ENCODE data around the gene KRTAP27-1. TPM values are rescaled to one million over a fixed set of nuclear protein-coding genes. Genes with fewer than 3 reads are reported as not detected.

Gene KRTAP27-1
- total RNA-seq, 1 experiment from 2014 or later, result not detected

- Histone ChIP-seq H3K36me3 (ENCODE audit: control insufficient read depth in 1 of 2, insufficient read depth in 2 of 2, low read length in 2 of 2) (no peaks in the 10 kb centered on the region), H4K20me1 (ENCODE audit: insufficient read depth) (no peaks in the 10 kb centered on the region), H3K27ac (ENCODE audit: low read depth, low read length) (no peak overlapping the region), H3K9me3 (ENCODE audit: control insufficient read depth in 1 of 2, insufficient read depth in 1 of 2, low read depth in 1 of 2, low read length in 2 of 2) (peaks cover 7 to 16% of the 10 kb centered on the region in 2 experiments; a peak in 3 of 4 replicates), H3K27me3 (ENCODE audit: insufficient read depth, low read length) (no peaks in the 10 kb centered on the region), H3K4me3 (replicated peaks in 1 of 2; ENCODE audit: low read depth in 1 of 2, low read length in 2 of 2) (no peak overlapping the region), H3K4me2 (ENCODE audit: low read length) (no peak overlapping the region), H2AFZ (ENCODE audit: low read depth, low read length, poor library complexity, severe bottlenecking) (no peak overlapping the region), H3K9me2 (ENCODE audit: insufficient read depth) (no peaks in the 10 kb centered on the region), H3K9ac (ENCODE audit: low read length) (no peak overlapping the region), H3K4me1 (ENCODE audit: control insufficient read depth in 1 of 2, insufficient read depth in 2 of 2, low read length in 2 of 2) (no peaks in the 10 kb centered on the region), H3K79me2 (ENCODE audit: insufficient read depth, low read length) (no peaks in the 10 kb centered on the region)
- intact Hi-C loops (cut with micrococcal nuclease), result no loop called here
- DNase-seq (ENCODE audit: low read depth, low spot score) (no peak), ATAC-seq (no peak)
- BruUV-seq (replicated peaks), result no TSS peak
- TF ChIP-seq SRF (IDR thresholded peaks at IDR 0.05; ENCODE audit: low read depth) (no peak), ZNF274 (IDR thresholded peaks at IDR 0.05; ENCODE audit: low read depth, low read length) (no peak), RAD21 (IDR thresholded peaks at IDR 0.05; ENCODE audit: low read depth) (no peak), POLR2AphosphoS5 (IDR thresholded peaks at IDR 0.05; ENCODE audit: low read depth, low read length) (no peak), TCF7L2 (IDR thresholded peaks at IDR 0.05; ENCODE audit: borderline replicate concordance, extremely low read depth, insufficient read depth, insufficient read length) (no peak), EZH2phosphoT487 (IDR thresholded peaks at IDR 0.05; ENCODE audit: borderline replicate concordance) (no peak), ATF3 (IDR thresholded peaks at IDR 0.05) (no peak), MAX (IDR thresholded peaks at IDR 0.05) (no peak), EZH2 (IDR thresholded peaks at IDR 0.05) (no peak), YY1 (IDR thresholded peaks at IDR 0.05; ENCODE audit: extremely low read depth, insufficient replicate concordance, low read depth, low read length) (no peak), FOSL1 (IDR thresholded peaks at IDR 0.05; ENCODE audit: low read depth) (no peak), ELF1 (IDR thresholded peaks at IDR 0.05; ENCODE audit: borderline replicate concordance, low read depth) (no peak), POLR2A (IDR thresholded peaks at IDR 0.05; ENCODE audit: borderline replicate concordance, extremely low read depth, insufficient read depth, insufficient read length) (no peak), CTCF (IDR thresholded peaks at IDR 0.05 in 2 of 3, conservative IDR thresholded peaks at IDR 0.05 in 1 of 3; ENCODE audit: borderline replicate concordance in 1 of 3, insufficient read depth in 1 of 3, low read depth in 2 of 3, low read length in 2 of 3) (no peak), SP1 (IDR thresholded peaks at IDR 0.05; ENCODE audit: low read depth) (no peak)
- TF ChIP-seq, protein P1, sequence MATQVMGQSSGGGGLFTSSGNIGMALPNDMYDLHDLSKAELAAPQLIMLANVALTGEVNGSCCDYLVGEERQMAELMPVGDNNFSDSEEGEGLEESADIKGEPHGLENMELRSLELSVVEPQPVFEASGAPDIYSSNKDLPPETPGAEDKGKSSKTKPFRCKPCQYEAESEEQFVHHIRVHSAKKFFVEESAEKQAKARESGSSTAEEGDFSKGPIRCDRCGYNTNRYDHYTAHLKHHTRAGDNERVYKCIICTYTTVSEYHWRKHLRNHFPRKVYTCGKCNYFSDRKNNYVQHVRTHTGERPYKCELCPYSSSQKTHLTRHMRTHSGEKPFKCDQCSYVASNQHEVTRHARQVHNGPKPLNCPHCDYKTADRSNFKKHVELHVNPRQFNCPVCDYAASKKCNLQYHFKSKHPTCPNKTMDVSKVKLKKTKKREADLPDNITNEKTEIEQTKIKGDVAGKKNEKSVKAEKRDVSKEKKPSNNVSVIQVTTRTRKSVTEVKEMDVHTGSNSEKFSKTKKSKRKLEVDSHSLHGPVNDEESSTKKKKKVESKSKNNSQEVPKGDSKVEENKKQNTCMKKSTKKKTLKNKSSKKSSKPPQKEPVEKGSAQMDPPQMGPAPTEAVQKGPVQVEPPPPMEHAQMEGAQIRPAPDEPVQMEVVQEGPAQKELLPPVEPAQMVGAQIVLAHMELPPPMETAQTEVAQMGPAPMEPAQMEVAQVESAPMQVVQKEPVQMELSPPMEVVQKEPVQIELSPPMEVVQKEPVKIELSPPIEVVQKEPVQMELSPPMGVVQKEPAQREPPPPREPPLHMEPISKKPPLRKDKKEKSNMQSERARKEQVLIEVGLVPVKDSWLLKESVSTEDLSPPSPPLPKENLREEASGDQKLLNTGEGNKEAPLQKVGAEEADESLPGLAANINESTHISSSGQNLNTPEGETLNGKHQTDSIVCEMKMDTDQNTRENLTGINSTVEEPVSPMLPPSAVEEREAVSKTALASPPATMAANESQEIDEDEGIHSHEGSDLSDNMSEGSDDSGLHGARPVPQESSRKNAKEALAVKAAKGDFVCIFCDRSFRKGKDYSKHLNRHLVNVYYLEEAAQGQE (IDR thresholded peaks at IDR 0.05; ENCODE audit: low read depth), result no peak
- TF ChIP-seq, protein P2, sequence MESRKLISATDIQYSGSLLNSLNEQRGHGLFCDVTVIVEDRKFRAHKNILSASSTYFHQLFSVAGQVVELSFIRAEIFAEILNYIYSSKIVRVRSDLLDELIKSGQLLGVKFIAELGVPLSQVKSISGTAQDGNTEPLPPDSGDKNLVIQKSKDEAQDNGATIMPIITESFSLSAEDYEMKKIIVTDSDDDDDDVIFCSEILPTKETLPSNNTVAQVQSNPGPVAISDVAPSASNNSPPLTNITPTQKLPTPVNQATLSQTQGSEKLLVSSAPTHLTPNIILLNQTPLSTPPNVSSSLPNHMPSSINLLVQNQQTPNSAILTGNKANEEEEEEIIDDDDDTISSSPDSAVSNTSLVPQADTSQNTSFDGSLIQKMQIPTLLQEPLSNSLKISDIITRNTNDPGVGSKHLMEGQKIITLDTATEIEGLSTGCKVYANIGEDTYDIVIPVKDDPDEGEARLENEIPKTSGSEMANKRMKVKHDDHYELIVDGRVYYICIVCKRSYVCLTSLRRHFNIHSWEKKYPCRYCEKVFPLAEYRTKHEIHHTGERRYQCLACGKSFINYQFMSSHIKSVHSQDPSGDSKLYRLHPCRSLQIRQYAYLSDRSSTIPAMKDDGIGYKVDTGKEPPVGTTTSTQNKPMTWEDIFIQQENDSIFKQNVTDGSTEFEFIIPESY (IDR thresholded peaks at IDR 0.05; ENCODE audit: extremely low read depth, insufficient replicate concordance, low read length), result no peak
- ChIA-PET RAD21 (ENCODE audit: low non-redundant PET in 1 of 2, low total read pairs in 2 of 2, uncharacterized antibody in 2 of 2, unreplicated experiment in 2 of 2) (no interaction called here), POLR2A (no interaction called here), CTCF (no interaction called here)
Measured at GRCh38 chr21:30355906-30356305, 18.4 kb upstream of the KRTAP27-1 start.

Measured in HCT116 (cell line).